Calu3 (cell line): ENCODE results near the gene MTMR3. TPM values are rescaled to one million over a fixed set of nuclear protein-coding genes. Genes with fewer than 3 reads are reported as not detected.

Source experiments
- BruUV-seq: library from RNA; stranded (reverse); fragments of 400-500 nt; replicated peaks from 2 replicates; lab custom pipeline; 2021; lab: Mats Ljungman, UMichigan
- CTCF ChIA-PET: fragments of 300-600 bp; sonication (Branson Sonifier 250); formaldehyde crosslinking; loops from one replicate; lab custom pipeline; 2022; ENCODE audit warnings: antibody characterized with exemption; lab: Charles Lee
- DNase-seq: peaks from one replicate; pipeline ENCODE4 v3.0.0; 2022
- H3K27ac Mint-ChIP-seq: one replicate; pipeline ENCODE4 v1.8.0; 2022; ENCODE audit warnings: mixed read lengths; ENCODE audit not compliant: unreplicated experiment
- H3K27me3 Mint-ChIP-seq: one replicate; pipeline ENCODE4 v1.8.0; 2022; ENCODE audit warnings: mixed read lengths; ENCODE audit not compliant: unreplicated experiment
- H3K36me3 Mint-ChIP-seq: one replicate; pipeline ENCODE4 v1.8.0; 2022; ENCODE audit warnings: mild to moderate bottlenecking, moderate library complexity, mixed read lengths; ENCODE audit not compliant: insufficient read depth, unreplicated experiment
- H3K4me1 Mint-ChIP-seq: one replicate; pipeline ENCODE4 v1.8.0; 2022; ENCODE audit warnings: mild to moderate bottlenecking, low read depth, mixed read lengths; ENCODE audit not compliant: unreplicated experiment
- H3K4me3 Mint-ChIP-seq: one replicate; pipeline ENCODE4 v1.8.0; 2022; ENCODE audit warnings: mild to moderate bottlenecking, low read depth, moderate library complexity, mixed read lengths; ENCODE audit not compliant: unreplicated experiment
- H3K9me3 Mint-ChIP-seq: one replicate; pipeline ENCODE4 v1.8.0; 2022; ENCODE audit warnings: low read depth, mixed read lengths; ENCODE audit not compliant: unreplicated experiment
- CTCF ChIP-seq: fragments of 200-600 bp; IDR thresholded peaks from one replicate; pipeline ENCODE4 v1.8.0; 2022; ENCODE audit warnings: antibody characterized with exemption; ENCODE audit not compliant: unreplicated experiment
- intact Hi-C: fragments of 100-400 bp; cut with micrococcal nuclease; formaldehyde crosslinking; loops from one replicate; pipeline ENCODE4 v1.10.0; 2022; ENCODE audit not compliant: unreplicated experiment
- total RNA-seq: library from RNA; stranded (reverse); gene quantifications from 2 replicates; pipeline ENCODE4 v1.2.3, GENCODE V29; 2022

MTMR3 gene
- total RNA-seq, 1 experiment from 2014 or later: 34.5 TPM

GRCh38 chr22:30014244-30014643 is 131.3 kb downstream of the MTMR3 start:
- no peak for DNase-seq
- Mint-ChIP-seq H3K9me3 (no peaks in the 10 kb centered on the region), H3K4me1 (no peaks in the 10 kb centered on the region), H3K4me3 (no peak overlapping the region), H3K27ac (no peak overlapping the region), H3K36me3 (peaks cover 27% of the 10 kb centered on the region), H3K27me3 (no peaks in the 10 kb centered on the region)
- intact Hi-C loops: no loop called here
- CTCF ChIA-PET: interaction anchor here (1.0 kb wide), 1 partner anchor 22 kb away, joined by 8 read pairs; no protein-coding TSS in a partner anchor
- no TSS peak for BruUV-seq
- TF ChIP-seq CTCF: no peak

- DNase-seq: no peak
- BruUV-seq: no TSS peak
- Mint-ChIP-seq H3K27me3 (no peaks in the 10 kb centered on the region), H3K9me3 (no peaks in the 10 kb centered on the region), H3K36me3 (peaks cover 28% of the 10 kb centered on the region), H3K4me1 (no peaks in the 10 kb centered on the region), H3K4me3 (no peak overlapping the region), H3K27ac (no peak overlapping the region)
- intact Hi-C loops: no loop called here
- TF ChIP-seq CTCF: no peak
- CTCF ChIA-PET: no interaction called here
Observed at GRCh38 chr22:30015229-30015797, 132.3 kb downstream of the MTMR3 start.

GRCh38 chr22:30015846-30016245 is 132.9 kb downstream of the MTMR3 start:
- no peaks in the 10 kb centered on the region for H3K4me1 Mint-ChIP-seq
- intact Hi-C loops: no loop called here
- no peak for TF ChIP-seq CTCF
- no peaks in the 10 kb centered on the region for H3K27me3 Mint-ChIP-seq
- no TSS peak for BruUV-seq
- no peak overlapping the region for H3K4me3 Mint-ChIP-seq
- DNase-seq: no peak
- CTCF ChIA-PET: interaction anchor here (0.6 kb wide), 1 partner anchor 190 kb away, joined by 3 read pairs; no protein-coding TSS in a partner anchor
- H3K36me3 Mint-ChIP-seq: peaks cover 32% of the 10 kb centered on the region
- H3K9me3 Mint-ChIP-seq: no peaks in the 10 kb centered on the region
- H3K27ac Mint-ChIP-seq: no peak overlapping the region

GRCh38 chr22:30016596-30016995 is 133.6 kb downstream of the MTMR3 start:
- no peak for TF ChIP-seq CTCF
- DNase-seq: no peak
- Mint-ChIP-seq H3K9me3 (no peaks in the 10 kb centered on the region), H3K4me3 (no peak overlapping the region), H3K4me1 (no peaks in the 10 kb centered on the region), H3K27ac (no peak overlapping the region), H3K36me3 (peaks cover 34% of the 10 kb centered on the region), H3K27me3 (no peaks in the 10 kb centered on the region)
- CTCF ChIA-PET: interaction anchor here (0.6 kb wide), 2 partner anchors 191 to 602 kb away, joined by 3 read pairs; no protein-coding TSS in a partner anchor
- BruUV-seq: no TSS peak
- intact Hi-C loops: no loop called here
